Esophagus muscularis mucosa (tissue), 3 donors: ENCODE data around the gene ARID4B.
"Not testable (repeated sequence)": the region's sequence is repeated elsewhere in the genome, so short reads cannot be mapped to it uniquely, and the experiment has no call there.

Source experiments
- POLR2A ChIP-seq: fragments of 450-650 bp; IDR thresholded peaks from one replicate; pipeline ENCODE4 v1.6.1; 2017; ENCODE audit warnings: antibody characterized with exemption, moderate library complexity, mild to moderate bottlenecking, low read depth
- POLR2AphosphoS5 ChIP-seq, 2 donors: sonication (generic); formaldehyde crosslinking; IDR thresholded peaks; one replicate each; pipeline ENCODE4 v1.6.1; 2017; ENCODE audit warnings: antibody characterized with exemption in 2 of 2
- TF ChIP-seq, protein P1 (sequence below), 3 experiments: fragments of 200-600 bp in 2 of 3; fragments of 450-650 bp in 1 of 3; sonication (generic) in 2 of 3; IDR thresholded peaks; one replicate each; pipeline ENCODE4 v1.5.1; 2017 to 2019; ENCODE audit warnings: antibody characterized with exemption in 3 of 3, mild to moderate bottlenecking in 2 of 3, moderate library complexity in 1 of 3

DNA sequence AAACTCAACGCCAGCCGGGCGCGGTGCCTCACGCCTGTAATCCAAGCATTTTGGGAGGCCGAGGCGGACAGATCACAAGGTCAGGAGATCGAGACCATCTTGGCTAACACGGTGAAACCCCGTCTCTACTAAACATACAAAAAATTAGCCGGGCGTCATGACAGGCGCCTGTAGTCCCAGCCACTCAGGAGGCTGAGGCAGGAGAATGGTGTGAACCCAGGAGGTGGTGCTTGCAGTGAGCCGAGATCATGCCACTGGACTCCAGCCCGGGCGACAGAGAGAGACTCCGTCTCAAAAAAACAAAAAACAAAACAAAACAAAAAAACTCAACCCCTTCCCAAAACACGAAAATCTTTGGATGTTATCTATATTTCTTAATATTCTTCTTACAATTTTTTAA, 58.0 kb downstream of the ARID4B start:
- TF ChIP-seq, protein P1, sequence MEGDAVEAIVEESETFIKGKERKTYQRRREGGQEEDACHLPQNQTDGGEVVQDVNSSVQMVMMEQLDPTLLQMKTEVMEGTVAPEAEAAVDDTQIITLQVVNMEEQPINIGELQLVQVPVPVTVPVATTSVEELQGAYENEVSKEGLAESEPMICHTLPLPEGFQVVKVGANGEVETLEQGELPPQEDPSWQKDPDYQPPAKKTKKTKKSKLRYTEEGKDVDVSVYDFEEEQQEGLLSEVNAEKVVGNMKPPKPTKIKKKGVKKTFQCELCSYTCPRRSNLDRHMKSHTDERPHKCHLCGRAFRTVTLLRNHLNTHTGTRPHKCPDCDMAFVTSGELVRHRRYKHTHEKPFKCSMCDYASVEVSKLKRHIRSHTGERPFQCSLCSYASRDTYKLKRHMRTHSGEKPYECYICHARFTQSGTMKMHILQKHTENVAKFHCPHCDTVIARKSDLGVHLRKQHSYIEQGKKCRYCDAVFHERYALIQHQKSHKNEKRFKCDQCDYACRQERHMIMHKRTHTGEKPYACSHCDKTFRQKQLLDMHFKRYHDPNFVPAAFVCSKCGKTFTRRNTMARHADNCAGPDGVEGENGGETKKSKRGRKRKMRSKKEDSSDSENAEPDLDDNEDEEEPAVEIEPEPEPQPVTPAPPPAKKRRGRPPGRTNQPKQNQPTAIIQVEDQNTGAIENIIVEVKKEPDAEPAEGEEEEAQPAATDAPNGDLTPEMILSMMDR (IDR thresholded peaks at IDR 0.05) = not testable (repeated sequence)
- not testable (repeated sequence) for TF ChIP-seq POLR2A; POLR2AphosphoS5 (IDR thresholded peaks at IDR 0.05)
